ENCODE measurements around the gene ATP6V0A4. TPM values are rescaled to one million over a fixed set of nuclear protein-coding genes. Genes with fewer than 3 reads are reported as not detected.
"Not testable (repeated sequence)": the region's sequence is repeated elsewhere in the genome, so short reads cannot be mapped to it uniquely, and the experiment has no call there.

ATP6V0A4 gene
- total RNA-seq, 1 donor from 2014 or later = not detected

DNA sequence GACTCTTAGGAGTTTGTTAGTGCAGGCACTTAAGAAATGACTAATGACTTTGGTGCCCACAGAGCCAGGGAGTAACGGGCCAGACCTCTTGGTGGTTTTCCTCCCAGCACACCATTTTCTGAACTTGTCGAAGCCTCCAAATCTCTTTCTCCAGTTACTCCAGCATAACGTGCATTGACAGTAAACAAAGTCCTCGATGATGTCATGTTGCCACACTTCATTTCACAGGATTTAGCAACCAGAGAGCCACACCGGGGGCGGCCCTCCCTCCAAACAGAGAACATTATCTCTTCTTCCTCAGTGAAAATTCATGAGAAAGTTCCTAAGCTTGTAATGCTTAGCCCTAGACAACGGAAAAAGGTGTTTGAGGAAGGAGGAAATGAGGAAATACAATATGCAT, 92.8 kb downstream of the ATP6V0A4 start:
- intact Hi-C loops (cut with micrococcal nuclease) = no loop called here
- Mint-ChIP-seq H3K4me3 (no peak overlapping the region), H3K27me3 (ENCODE audit: insufficient read depth) (peaks cover 7% of the 10 kb centered on the region), H3K9me3 (no peaks in the 10 kb centered on the region), H3K27ac (no peak overlapping the region), H3K4me1 (ENCODE audit: low read depth) (no peaks in the 10 kb centered on the region), H3K36me3 (ENCODE audit: low read depth) (no peaks in the 10 kb centered on the region)
- DNase-seq (ENCODE audit: low spot score) = no peak

DNA sequence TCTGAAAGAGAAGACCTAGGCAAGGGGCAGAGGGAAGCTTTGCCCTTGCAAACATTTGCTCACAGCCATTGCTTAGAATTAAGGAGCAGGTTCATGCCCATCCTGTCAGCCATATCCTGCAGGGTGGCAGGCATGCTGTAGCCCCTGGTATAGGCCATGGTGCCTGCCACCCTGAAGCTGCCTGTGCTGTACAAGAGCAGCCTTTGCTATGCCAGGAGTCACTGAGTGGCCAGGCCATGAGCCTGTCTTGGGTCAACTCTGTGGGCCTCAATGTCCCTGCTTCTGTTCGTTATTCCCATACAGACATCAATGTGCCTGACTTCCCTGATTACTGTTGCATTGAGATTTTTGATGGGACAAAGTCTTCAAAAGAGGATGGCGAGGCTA, 96.5 kb downstream of the ATP6V0A4 start:
- H3K4me1 Mint-ChIP-seq (ENCODE audit: low read depth) = no peaks in the 10 kb centered on the region
- H3K27me3 Mint-ChIP-seq (ENCODE audit: insufficient read depth) = peaks cover 6% of the 10 kb centered on the region
- no peak overlapping the region for H3K4me3 Mint-ChIP-seq
- intact Hi-C loops (cut with micrococcal nuclease) = no loop called here
- H3K36me3 Mint-ChIP-seq (ENCODE audit: low read depth) = no peaks in the 10 kb centered on the region
- H3K9me3 Mint-ChIP-seq = no peaks in the 10 kb centered on the region
- H3K27ac Mint-ChIP-seq = no peak overlapping the region
- no peak for DNase-seq (ENCODE audit: low spot score)

DNA sequence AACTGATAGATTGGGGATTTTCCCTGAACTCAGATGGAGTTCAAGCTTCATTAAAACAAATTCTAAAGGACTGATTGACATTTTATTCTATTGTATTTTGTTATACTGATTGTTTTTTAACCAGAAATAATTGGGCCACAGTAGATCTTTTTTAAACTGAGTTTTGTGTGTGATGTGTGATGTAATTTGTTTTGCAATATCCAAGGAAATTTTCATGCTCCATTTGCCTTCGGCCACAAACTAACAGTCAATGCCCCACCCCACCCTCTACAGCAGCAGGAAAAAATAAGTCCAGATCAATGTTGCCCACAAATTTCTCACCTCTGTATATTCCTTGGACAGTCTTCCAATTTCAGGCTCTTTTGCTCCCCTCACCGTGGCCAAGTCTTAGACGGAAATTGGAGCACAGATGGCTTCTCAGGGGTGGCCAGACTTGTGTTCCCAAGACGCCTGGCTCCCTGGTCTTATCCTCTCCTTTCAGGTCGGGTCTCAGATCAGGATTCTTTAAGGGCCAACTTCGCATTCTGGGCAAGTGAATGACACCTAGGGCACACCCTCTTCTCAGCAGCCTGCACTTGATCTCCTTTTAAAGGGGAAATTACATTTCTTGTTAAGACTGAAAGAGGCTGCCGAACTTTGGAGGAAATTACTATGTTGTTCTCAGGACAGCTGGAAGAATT, 97.0 kb downstream of the ATP6V0A4 start, which contains the start of gene SVOPL:
TSS of gene SVOPL (minus strand) at position 506 of the 680 bp plus-strand sequence. CDS start 22,317 bp downstream, outside the sequence.
- H3K4me3 Mint-ChIP-seq = no peak within 1 kb of the TSS
- no peak within 1 kb of the TSS for H3K27ac Mint-ChIP-seq
- no peaks in the 10 kb centered on the region for H3K4me1 Mint-ChIP-seq (ENCODE audit: low read depth)
- H3K36me3 Mint-ChIP-seq (ENCODE audit: low read depth) = no peaks in the 10 kb centered on the region
- intact Hi-C loops (cut with micrococcal nuclease) = no loop called here
- DNase-seq (ENCODE audit: low spot score) = no peak
- H3K9me3 Mint-ChIP-seq = no peaks in the 10 kb centered on the region
- peaks cover 5% of the 10 kb centered on the region for H3K27me3 Mint-ChIP-seq (ENCODE audit: insufficient read depth)

DNA sequence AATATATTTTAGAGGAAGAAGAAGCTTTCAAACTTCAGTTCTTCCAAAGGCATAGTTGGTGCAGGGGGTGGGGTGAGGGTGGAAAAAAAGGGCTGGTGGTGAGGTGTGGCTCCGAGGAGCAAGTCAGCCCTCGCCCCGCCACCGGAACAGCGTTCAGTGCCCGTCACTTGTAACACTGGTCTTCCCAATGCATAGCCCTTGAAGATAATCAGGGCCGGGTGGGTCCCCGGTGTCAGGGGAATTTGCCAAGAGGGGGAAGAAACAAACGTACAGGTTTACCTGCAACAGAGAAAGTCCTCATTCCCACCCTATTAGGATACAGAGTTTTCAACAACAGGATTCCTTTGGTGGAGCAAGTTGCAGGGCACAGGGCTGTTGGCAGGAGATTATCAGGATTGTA, 98.3 kb downstream of the ATP6V0A4 start:
- H3K36me3 Mint-ChIP-seq (ENCODE audit: low read depth) = no peaks in the 10 kb centered on the region
- H3K9me3 Mint-ChIP-seq = no peaks in the 10 kb centered on the region
- H3K4me1 Mint-ChIP-seq (ENCODE audit: low read depth) = no peaks in the 10 kb centered on the region
- no peak overlapping the region for H3K4me3 Mint-ChIP-seq
- intact Hi-C loops (cut with micrococcal nuclease) = no loop called here
- DNase-seq (ENCODE audit: low spot score) = no peak
- H3K27ac Mint-ChIP-seq = no peak overlapping the region
- H3K27me3 Mint-ChIP-seq (ENCODE audit: insufficient read depth) = peaks cover 5% of the 10 kb centered on the region

DNA sequence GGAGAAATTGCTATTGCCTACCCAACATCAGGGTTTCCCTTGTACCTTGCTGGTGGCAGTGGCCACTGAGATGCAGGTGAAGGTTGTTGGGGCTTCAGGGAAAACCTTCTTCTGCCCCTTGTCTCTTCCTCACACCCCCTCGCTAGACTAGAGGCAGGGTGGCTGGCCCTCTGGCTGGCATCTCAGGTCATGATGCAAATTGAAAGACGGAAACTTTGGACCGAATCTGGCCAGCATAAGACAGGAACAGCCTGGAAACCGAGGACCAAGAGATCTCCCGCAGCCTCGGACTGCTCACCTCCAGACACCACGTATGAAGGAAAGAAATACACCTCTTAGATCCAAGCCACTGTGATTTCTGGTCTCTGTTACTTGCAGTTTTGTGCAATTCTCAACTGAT, 99.7 kb downstream of the ATP6V0A4 start:
- intact Hi-C loops (cut with micrococcal nuclease) = no loop called here
- Mint-ChIP-seq H3K27me3 (ENCODE audit: insufficient read depth) (peaks cover 3% of the 10 kb centered on the region), H3K4me1 (ENCODE audit: low read depth) (no peaks in the 10 kb centered on the region)

DNA sequence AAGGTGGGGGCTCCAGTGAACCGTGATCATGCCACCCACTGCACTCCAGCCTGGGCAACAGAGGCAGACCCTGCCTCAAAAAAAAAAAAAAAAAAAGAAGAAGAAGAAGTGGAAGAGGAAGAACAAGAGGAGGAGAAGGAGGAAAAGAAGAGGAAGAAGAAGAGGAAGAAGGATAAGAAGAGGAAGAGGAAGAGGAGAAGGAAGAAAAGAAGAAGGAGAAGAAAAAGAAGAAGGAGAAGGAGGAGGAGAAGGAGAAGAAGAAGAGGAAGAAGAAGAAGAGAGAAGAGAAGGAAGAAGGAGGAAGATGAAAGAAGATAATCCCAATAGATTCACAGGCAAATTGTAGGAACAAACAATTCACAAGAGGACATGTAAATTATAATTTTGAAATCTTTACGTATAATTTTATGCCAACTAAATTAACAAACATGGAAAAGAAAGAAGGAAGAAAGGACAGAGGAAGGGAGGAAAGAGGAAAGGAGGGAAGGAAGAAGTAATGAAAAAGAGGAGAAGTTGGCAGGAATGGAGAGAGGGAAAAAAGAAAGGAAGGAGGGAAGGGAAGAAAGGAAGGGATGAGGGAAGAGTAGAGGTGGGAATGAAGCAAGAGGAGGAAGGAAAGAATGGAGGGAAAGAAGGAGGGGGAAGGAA, 100.3 kb downstream of the ATP6V0A4 start:
- intact Hi-C loops (cut with micrococcal nuclease) = no loop called here
- Mint-ChIP-seq H3K36me3 (ENCODE audit: low read depth) (no peaks in the 10 kb centered on the region), H3K27me3 (ENCODE audit: insufficient read depth) (peaks cover under 1% of the 10 kb centered on the region), H3K27ac (no peak overlapping the region), H3K9me3 (no peaks in the 10 kb centered on the region), H3K4me3 (no peak overlapping the region), H3K4me1 (ENCODE audit: low read depth) (no peaks in the 10 kb centered on the region)
- DNase-seq (ENCODE audit: low spot score) = no peak

More for the DNA sequence above, 99.7 kb downstream of the ATP6V0A4 start:
- Mint-ChIP-seq H3K4me3 (no peak overlapping the region), H3K36me3 (ENCODE audit: low read depth) (no peaks in the 10 kb centered on the region), H3K9me3 (no peaks in the 10 kb centered on the region), H3K27ac (no peak overlapping the region)
- DNase-seq (ENCODE audit: low spot score) = no peak

DNA sequence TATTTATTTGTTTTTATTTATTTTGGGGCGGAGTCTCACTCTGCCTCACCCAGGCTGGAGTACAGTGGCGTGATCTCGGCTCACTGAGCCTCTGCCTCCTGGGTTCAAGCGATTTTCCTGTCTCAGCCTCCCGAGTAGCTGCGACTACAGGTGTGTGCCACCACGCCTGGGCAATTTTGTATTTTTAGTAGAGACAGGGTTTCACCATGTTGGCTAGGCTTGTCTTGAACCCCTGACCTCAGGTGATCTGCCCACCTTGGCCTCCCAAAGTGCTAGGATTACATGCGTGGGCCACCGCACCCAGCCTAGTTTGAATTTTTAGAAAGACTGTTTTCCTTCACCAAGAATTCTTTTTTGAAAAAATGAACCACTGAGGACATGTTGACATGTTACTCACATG, 102.2 kb downstream of the ATP6V0A4 start:
- H3K4me3 Mint-ChIP-seq; intact Hi-C loops (cut with micrococcal nuclease); H3K4me1 Mint-ChIP-seq (ENCODE audit: low read depth); H3K27ac Mint-ChIP-seq; H3K27me3 Mint-ChIP-seq (ENCODE audit: insufficient read depth); H3K9me3 Mint-ChIP-seq; H3K36me3 Mint-ChIP-seq (ENCODE audit: low read depth); DNase-seq (ENCODE audit: low spot score): not testable (repeated sequence)

DNA sequence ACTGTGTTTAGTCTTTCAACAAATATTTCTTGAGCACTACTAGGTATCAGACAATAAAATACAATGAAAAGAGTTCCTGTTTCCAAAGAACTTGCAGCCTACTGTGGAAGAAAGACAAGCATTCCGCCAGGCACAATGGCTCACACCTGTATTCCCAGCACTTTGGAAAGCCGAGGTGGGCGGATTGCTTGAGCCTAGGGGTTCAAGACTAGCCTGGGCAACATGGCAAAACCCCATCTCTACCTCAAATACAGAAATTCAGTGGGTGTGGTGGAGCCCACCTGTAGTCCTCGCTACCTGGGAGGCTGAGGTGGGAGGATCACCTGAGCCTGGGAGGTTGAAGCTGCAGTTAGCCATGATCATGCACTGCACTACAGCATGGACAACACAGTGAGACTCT, 102.9 kb downstream of the ATP6V0A4 start:
- no peak overlapping the region for H3K27ac Mint-ChIP-seq
- no peaks in the 10 kb centered on the region for H3K36me3 Mint-ChIP-seq (ENCODE audit: low read depth)
- H3K9me3 Mint-ChIP-seq = no peaks in the 10 kb centered on the region
- intact Hi-C loops (cut with micrococcal nuclease) = no loop called here
- no peak overlapping the region for H3K4me3 Mint-ChIP-seq
- H3K27me3 Mint-ChIP-seq (ENCODE audit: insufficient read depth) = peaks cover 4% of the 10 kb centered on the region
- DNase-seq (ENCODE audit: low spot score) = no peak
- no peaks in the 10 kb centered on the region for H3K4me1 Mint-ChIP-seq (ENCODE audit: low read depth)

DNA sequence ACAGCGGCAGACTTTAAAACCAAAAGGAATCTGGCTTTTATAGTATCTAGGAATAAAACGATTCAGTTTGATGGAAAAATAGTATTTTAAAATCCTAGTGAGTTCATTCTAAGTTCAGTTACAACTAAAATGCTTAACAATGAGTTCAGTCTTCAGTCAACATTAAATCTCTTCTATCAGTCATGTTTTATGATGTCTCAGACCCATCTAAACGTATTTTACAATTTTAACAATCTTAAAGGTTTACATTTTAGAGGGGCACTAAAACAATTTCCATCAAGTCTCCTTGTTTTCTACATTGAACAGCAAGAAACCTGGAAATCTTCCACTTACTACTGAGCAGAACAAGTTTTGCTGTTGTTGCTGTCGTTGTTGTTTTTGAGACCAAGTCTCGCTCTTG, 106.8 kb downstream of the ATP6V0A4 start:
- peaks cover 6% of the 10 kb centered on the region for H3K27me3 Mint-ChIP-seq (ENCODE audit: insufficient read depth)
- no peak overlapping the region for H3K27ac Mint-ChIP-seq
- no peak for DNase-seq (ENCODE audit: low spot score)
- no peaks in the 10 kb centered on the region for H3K4me1 Mint-ChIP-seq (ENCODE audit: low read depth)
- no peak overlapping the region for H3K4me3 Mint-ChIP-seq
- H3K9me3 Mint-ChIP-seq = peaks cover 4% of the 10 kb centered on the region
- no peaks in the 10 kb centered on the region for H3K36me3 Mint-ChIP-seq (ENCODE audit: low read depth)
- intact Hi-C loops (cut with micrococcal nuclease) = no loop called here

DNA sequence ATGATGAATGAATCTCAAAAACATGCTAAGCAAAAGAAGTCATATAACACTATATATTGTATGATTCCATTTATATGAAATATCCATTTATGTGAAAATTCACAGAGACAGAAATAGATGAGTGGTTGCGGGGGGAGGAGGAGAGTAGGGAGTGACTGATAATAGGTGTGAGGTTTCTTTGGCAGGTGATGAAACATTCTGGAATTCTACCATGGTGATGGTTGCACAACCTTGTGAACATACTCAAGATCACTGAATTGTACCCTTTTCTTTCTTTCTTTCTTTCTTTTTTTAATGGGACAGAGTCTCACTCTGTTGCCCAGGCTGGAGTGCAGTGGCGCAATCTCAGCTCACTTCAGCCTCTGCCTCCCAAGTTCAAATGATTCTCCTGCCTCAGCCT, 107.5 kb downstream of the ATP6V0A4 start:
- no peak overlapping the region for H3K27ac Mint-ChIP-seq
- no peak for DNase-seq (ENCODE audit: low spot score)
- H3K4me3 Mint-ChIP-seq = no peak overlapping the region
- peaks cover 6% of the 10 kb centered on the region for H3K27me3 Mint-ChIP-seq (ENCODE audit: insufficient read depth)
- intact Hi-C loops (cut with micrococcal nuclease) = no loop called here
- H3K36me3 Mint-ChIP-seq (ENCODE audit: low read depth) = no peaks in the 10 kb centered on the region
- no peaks in the 10 kb centered on the region for H3K4me1 Mint-ChIP-seq (ENCODE audit: low read depth)
- H3K9me3 Mint-ChIP-seq = peaks cover 4% of the 10 kb centered on the region

DNA sequence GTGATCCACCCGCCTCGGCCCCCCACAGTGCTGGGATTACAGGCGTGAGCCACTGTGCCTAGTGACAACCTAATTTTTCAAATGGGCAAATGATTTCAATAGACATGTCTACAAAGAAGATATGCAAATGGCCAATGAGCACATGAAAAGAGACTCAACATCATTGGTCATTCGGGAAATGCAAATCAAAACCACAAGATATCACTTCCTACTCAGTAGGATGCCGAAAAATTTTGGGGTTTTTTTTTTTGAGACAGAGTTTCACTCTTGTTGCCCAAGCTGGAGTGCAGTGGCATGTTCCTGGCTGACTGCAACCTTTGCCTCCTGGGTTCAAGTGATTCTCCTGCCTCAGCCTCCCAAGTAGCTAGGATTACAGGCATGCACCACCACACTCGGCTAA, 110.0 kb downstream of the ATP6V0A4 start:
- H3K36me3 Mint-ChIP-seq (ENCODE audit: low read depth); H3K27me3 Mint-ChIP-seq (ENCODE audit: insufficient read depth); DNase-seq (ENCODE audit: low spot score); H3K27ac Mint-ChIP-seq; H3K9me3 Mint-ChIP-seq; intact Hi-C loops (cut with micrococcal nuclease); H3K4me1 Mint-ChIP-seq (ENCODE audit: low read depth); H3K4me3 Mint-ChIP-seq: not testable (repeated sequence)

DNA sequence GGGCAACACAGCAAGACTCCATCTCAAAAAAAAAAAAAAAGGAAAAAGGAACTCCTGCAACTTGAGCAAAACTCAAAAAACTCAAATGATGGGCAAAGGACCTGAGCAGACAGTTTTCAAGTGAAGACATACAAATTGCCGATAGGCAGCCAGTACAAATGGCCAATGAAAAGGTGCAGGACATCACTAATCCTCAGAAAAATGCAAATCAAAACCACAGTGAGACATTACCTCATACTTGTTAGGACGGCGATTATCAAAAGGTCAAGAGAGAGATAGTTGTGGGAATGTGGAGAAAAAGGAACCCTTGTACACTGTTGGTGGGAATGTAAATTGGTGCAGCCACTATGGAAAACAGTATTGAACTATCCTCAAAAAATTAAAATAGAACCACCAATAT, 113.7 kb downstream of the ATP6V0A4 start:
- H3K4me3 Mint-ChIP-seq = no peak overlapping the region
- peaks cover 4% of the 10 kb centered on the region for H3K27me3 Mint-ChIP-seq (ENCODE audit: insufficient read depth)
- H3K36me3 Mint-ChIP-seq (ENCODE audit: low read depth) = no peaks in the 10 kb centered on the region
- no peak overlapping the region for H3K27ac Mint-ChIP-seq
- intact Hi-C loops (cut with micrococcal nuclease) = no loop called here
- no peaks in the 10 kb centered on the region for H3K4me1 Mint-ChIP-seq (ENCODE audit: low read depth)
- no peak for DNase-seq (ENCODE audit: low spot score)
- H3K9me3 Mint-ChIP-seq = peaks cover 4% of the 10 kb centered on the region

DNA sequence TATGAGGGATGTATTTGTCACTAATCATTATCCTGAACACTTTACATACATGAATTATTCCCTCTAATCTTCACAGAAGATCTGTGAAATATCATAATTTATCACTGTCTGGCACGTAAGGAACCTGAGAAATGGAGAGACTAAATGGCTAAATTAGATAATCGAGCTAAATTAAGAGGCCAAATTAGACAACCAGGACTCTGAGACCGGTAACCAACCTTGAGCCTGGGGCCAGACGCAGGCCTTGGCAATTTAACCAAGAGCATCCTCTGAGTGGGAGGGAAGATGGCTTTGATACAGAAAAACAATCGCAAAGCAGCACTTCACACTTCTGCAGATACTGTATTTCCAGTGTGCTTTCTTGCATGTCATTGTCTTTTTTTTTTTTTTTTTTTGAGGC, 118.2 kb downstream of the ATP6V0A4 start:
- no peak overlapping the region for H3K27ac Mint-ChIP-seq
- H3K9me3 Mint-ChIP-seq = no peaks in the 10 kb centered on the region
- H3K27me3 Mint-ChIP-seq (ENCODE audit: insufficient read depth) = peaks cover 8% of the 10 kb centered on the region
- H3K36me3 Mint-ChIP-seq (ENCODE audit: low read depth) = no peaks in the 10 kb centered on the region
- no peaks in the 10 kb centered on the region for H3K4me1 Mint-ChIP-seq (ENCODE audit: low read depth)
- no peak overlapping the region for H3K4me3 Mint-ChIP-seq
- intact Hi-C loops (cut with micrococcal nuclease) = no loop called here
- DNase-seq (ENCODE audit: low spot score) = no peak

Data from activated T-helper 1 cell treated with anti-CD3 and anti-CD28 coated beads, Interleukin-12 subunit alpha, Interleukin-12 subunit beta, Interleukin-2, Interleukin-4 antibody, amounts not matched to agents 30 ng/mL and 10 ng/mL and 1 ng/mL, durations not matched to agents 14 hours and 24 hours and 36 hours (primary cell).